ENCODE measurements around the gene HS3ST2. TPM values are rescaled to one million over a fixed set of nuclear protein-coding genes. Genes with fewer than 3 reads are reported as not detected.

Gene HS3ST2
- total and polyA plus RNA-seq, 2 donors (not counting 3 experiments of a cell fraction or from before 2014, with no cell fraction given): not detected

GRCh38 chr16:22814711-22815105, 746 bp downstream of the HS3ST2 start:
- Histone ChIP-seq H3K9me3 (replicated peaks; ENCODE audit: control insufficient read depth, insufficient read depth, low read length) (no peaks in the 10 kb centered on the region), H3K36me3 (ENCODE audit: control insufficient read depth in 2 of 2, extremely low read depth in 1 of 2, insufficient read depth in 2 of 2, low read length in 2 of 2) (no peaks in the 10 kb centered on the region), H3K4me2 (ENCODE audit: insufficient read depth, low read length) (no peak overlapping the region), H4K20me1 (replicated peaks; ENCODE audit: control insufficient read depth, extremely low read depth, insufficient read depth, low read length) (no peaks in the 10 kb centered on the region), H3K4me3 (replicated peaks in 1 of 3; ENCODE audit: insufficient read depth in 1 of 3, low read depth in 1 of 3, low read length in 3 of 3) (no peak overlapping the region), H2AFZ (ENCODE audit: low read depth, low read length) (no peak overlapping the region), H3K9me1 (replicated peaks; ENCODE audit: control insufficient read depth, extremely low read depth, insufficient read depth, low read length) (no peaks in the 10 kb centered on the region), H3K27me3 (ENCODE audit: control insufficient read depth in 2 of 2, insufficient read depth in 2 of 2, low read length in 2 of 2) (peaks cover 10 to 16% of the 10 kb centered on the region in 2 experiments), H3K4me1 (ENCODE audit: control insufficient read depth, extremely low read depth, insufficient read depth, low read length) (no peaks in the 10 kb centered on the region), H3K9ac (replicated peaks; ENCODE audit: extremely low read depth, insufficient read depth, low read length) (no peak overlapping the region), H3K27ac (ENCODE audit: insufficient read depth, low read depth, low read length) (no peak overlapping the region), H3K79me2 (ENCODE audit: control insufficient read depth, insufficient read depth, low read length) (no peaks in the 10 kb centered on the region)
- ChIA-PET POLR2A (no interaction called here), CTCF (no interaction called here)
- no TSS peak for BruUV-seq (replicated peaks)
- no peak for FAIRE-seq
- dilution Hi-C loops (cut with MboI; ENCODE audit: extremely low pct_ligation_motif_present, low sequenced_read_pairs): no loop called here
- DNase-seq (ENCODE audit: low read depth, low spot score): no peak
- TF ChIP-seq EZH2 (IDR thresholded peaks at IDR 0.05; ENCODE audit: borderline replicate concordance, low read depth, low read length, severe bottlenecking): no peak
- TF ChIP-seq POLR2AphosphoS5 (IDR thresholded peaks at IDR 0.05; ENCODE audit: insufficient read depth, low read depth, low read length): no peak
- intact Hi-C loops (cut with micrococcal nuclease): no loop called here

GRCh38 chr16:22815863-22816262, 1.9 kb downstream of the HS3ST2 start:
- POLR2A ChIA-PET: no interaction called here
- CTCF ChIA-PET: no interaction called here
- Histone ChIP-seq H3K4me1 (ENCODE audit: control insufficient read depth, extremely low read depth, insufficient read depth, low read length) (no peaks in the 10 kb centered on the region), H3K4me2 (ENCODE audit: insufficient read depth, low read length) (no peak overlapping the region), H2AFZ (ENCODE audit: low read depth, low read length) (no peak overlapping the region), H3K79me2 (ENCODE audit: control insufficient read depth, insufficient read depth, low read length) (no peaks in the 10 kb centered on the region), H3K9ac (replicated peaks; ENCODE audit: extremely low read depth, insufficient read depth, low read length) (no peak overlapping the region), H3K27ac (ENCODE audit: insufficient read depth, low read depth, low read length) (no peak overlapping the region), H3K27me3 (ENCODE audit: control insufficient read depth in 2 of 2, insufficient read depth in 2 of 2, low read length in 2 of 2) (peaks cover 10 to 16% of the 10 kb centered on the region in 2 experiments), H3K9me1 (replicated peaks; ENCODE audit: control insufficient read depth, extremely low read depth, insufficient read depth, low read length) (no peaks in the 10 kb centered on the region), H3K36me3 (ENCODE audit: control insufficient read depth in 2 of 2, extremely low read depth in 1 of 2, insufficient read depth in 2 of 2, low read length in 2 of 2) (no peaks in the 10 kb centered on the region), H4K20me1 (replicated peaks; ENCODE audit: control insufficient read depth, extremely low read depth, insufficient read depth, low read length) (no peaks in the 10 kb centered on the region), H3K9me3 (replicated peaks; ENCODE audit: control insufficient read depth, insufficient read depth, low read length) (no peaks in the 10 kb centered on the region), H3K4me3 (replicated peaks in 1 of 3; ENCODE audit: insufficient read depth in 1 of 3, low read depth in 1 of 3, low read length in 3 of 3) (no peak overlapping the region)
- intact Hi-C loops (cut with micrococcal nuclease): no loop called here
- FAIRE-seq (no peak), DNase-seq (ENCODE audit: low read depth, low spot score) (no peak)
- dilution Hi-C loops (cut with MboI; ENCODE audit: extremely low pct_ligation_motif_present, low sequenced_read_pairs): no loop called here
- TF ChIP-seq EZH2 (IDR thresholded peaks at IDR 0.05; ENCODE audit: borderline replicate concordance, low read depth, low read length, severe bottlenecking) (no peak), GATA2 (IDR thresholded peaks at IDR 0.05; ENCODE audit: insufficient read depth, insufficient read length, low read depth, low read length) (no peak), POLR2AphosphoS5 (IDR thresholded peaks at IDR 0.05; ENCODE audit: insufficient read depth, low read depth, low read length) (no peak), JUN (IDR thresholded peaks at IDR 0.05; ENCODE audit: borderline replicate concordance, insufficient read depth, insufficient read length, low read depth) (no peak), CTCF (IDR thresholded peaks at IDR 0.05; ENCODE audit: extremely low read depth in 1 of 2, insufficient read depth in 1 of 2, low read depth in 1 of 2, low read length in 2 of 2) (no peak), POLR2A (IDR thresholded peaks at IDR 0.05; ENCODE audit: low read depth, low read length) (no peak), MAX (IDR thresholded peaks at IDR 0.05; ENCODE audit: insufficient read depth, insufficient read length) (no peak), MYC (IDR thresholded peaks at IDR 0.05; ENCODE audit: low read depth, low read length) (no peak), FOS (IDR thresholded peaks at IDR 0.05; ENCODE audit: borderline replicate concordance, insufficient read depth, low read length) (no peak)
- BruUV-seq (replicated peaks): no TSS peak

Measured in endothelial cell of umbilical vein (primary cell).